ENCODE measurements around the gene C1QL1. TPM values are rescaled to one million over a fixed set of nuclear protein-coding genes. Genes with fewer than 3 reads are reported as not detected.

C1QL1 gene
- total RNA-seq, 1 experiment from 2014 or later, result 0.08 TPM

- H3K9me3 ChIP-seq (replicated peaks), result peaks cover 8% of the 10 kb centered on the region
- peaks cover 32% of the 10 kb centered on the region for H3K4me1 ChIP-seq
- no peak overlapping the region for H3K27ac ChIP-seq
- DNase-seq, result no peak
- no peaks in the 10 kb centered on the region for H3K36me3 ChIP-seq
- H3K4me3 ChIP-seq, result no peak overlapping the region
- no peaks in the 10 kb centered on the region; the same call in 1 of the 2 replicates for H3K27me3 ChIP-seq
Observed at GRCh38 chr17:44998646-44999045, 30.5 kb upstream of the C1QL1 start.

GRCh38 chr17:44997733-44998520 is 29.8 kb upstream of the C1QL1 start:
- Histone ChIP-seq H3K4me1 (peaks cover 32% of the 10 kb centered on the region), H3K9me3 (replicated peaks) (peaks cover 8% of the 10 kb centered on the region), H3K27me3 (no peaks in the 10 kb centered on the region), H3K36me3 (no peaks in the 10 kb centered on the region), H3K4me3 (no peak overlapping the region), H3K27ac (no peak overlapping the region)
- DNase-seq, result peak; percentile 84 to 92

GRCh38 chr17:44996304-44996703 is 28.2 kb upstream of the C1QL1 start:
- Histone ChIP-seq H3K9me3 (replicated peaks) (peaks cover 8% of the 10 kb centered on the region), H3K36me3 (no peaks in the 10 kb centered on the region), H3K27me3 (0 out of 2 replicates have a peak, but pooled peaks cover 3% of the 10 kb centered on the region), H3K4me3 (no peak overlapping the region), H3K4me1 (peaks cover 32% of the 10 kb centered on the region), H3K27ac (no peak overlapping the region)
- DNase-seq, result peak; percentile 34 to 54

- Histone ChIP-seq H3K36me3 (no peaks in the 10 kb centered on the region), H3K4me1 (peaks cover 32% of the 10 kb centered on the region), H3K9me3 (replicated peaks) (peaks cover 8% of the 10 kb centered on the region), H3K4me3 (no peak overlapping the region), H3K27ac (no peak overlapping the region), H3K27me3 (0 out of 2 replicates have a peak, but pooled peaks cover 3% of the 10 kb centered on the region)
- DNase-seq, result peak; percentile 62 to 74
Observed at GRCh38 chr17:44995436-44996001, 27.4 kb upstream of the C1QL1 start.

GRCh38 chr17:44992242-44992939 is 24.3 kb upstream of the C1QL1 start:
- Histone ChIP-seq H3K27ac (no peak overlapping the region), H3K4me3 (no peak overlapping the region), H3K4me1 (peaks cover 25% of the 10 kb centered on the region), H3K27me3 (0 out of 2 replicates have a peak, but pooled peaks cover 3% of the 10 kb centered on the region), H3K9me3 (replicated peaks) (no peaks in the 10 kb centered on the region), H3K36me3 (no peaks in the 10 kb centered on the region)
- DNase-seq, result no peak

GRCh38 chr17:44990994-44991393 is 22.9 kb upstream of the C1QL1 start:
- H3K4me1 ChIP-seq, result peaks cover 11% of the 10 kb centered on the region
- H3K9me3 ChIP-seq (replicated peaks), result no peaks in the 10 kb centered on the region
- H3K36me3 ChIP-seq, result no peaks in the 10 kb centered on the region
- H3K27me3 ChIP-seq, result 0 out of 2 replicates have a peak, but pooled peaks cover 3% of the 10 kb centered on the region
- DNase-seq, result no peak
- H3K27ac ChIP-seq, result no peak overlapping the region
- no peak overlapping the region for H3K4me3 ChIP-seq

- Histone ChIP-seq H3K9me3 (replicated peaks) (no peaks in the 10 kb centered on the region), H3K27me3 (0 out of 2 replicates have a peak, but pooled peaks cover 3% of the 10 kb centered on the region)
Observed at GRCh38 chr17:44989552-44990138, 21.5 kb upstream of the C1QL1 start.

GRCh38 chr17:44988044-44988942 is 20.2 kb upstream of the C1QL1 start:
- Histone ChIP-seq H3K36me3 (no peaks in the 10 kb centered on the region), H3K4me3 (peak overlapping the region; percentile 52), H3K27ac (no peak overlapping the region), H3K27me3 (0 out of 2 replicates have a peak, but pooled peaks cover 3% of the 10 kb centered on the region), H3K9me3 (replicated peaks) (no peaks in the 10 kb centered on the region), H3K4me1 (peaks cover 4% of the 10 kb centered on the region; the same call in 1 of the 2 replicates)
- no peak for DNase-seq

More at GRCh38 chr17:44989552-44990138, 21.5 kb upstream of the C1QL1 start:
- H3K27ac ChIP-seq, result no peak overlapping the region
- no peak overlapping the region for H3K4me3 ChIP-seq
- peaks cover 4% of the 10 kb centered on the region; the same call in 1 of the 2 replicates for H3K4me1 ChIP-seq
- no peaks in the 10 kb centered on the region for H3K36me3 ChIP-seq
- DNase-seq, result no peak

GRCh38 chr17:44983563-44983962 is 15.5 kb upstream of the C1QL1 start:
- no peaks in the 10 kb centered on the region for H3K36me3 ChIP-seq
- H3K4me1 ChIP-seq, result peaks cover 22% of the 10 kb centered on the region
- H3K9me3 ChIP-seq (replicated peaks), result no peaks in the 10 kb centered on the region
- no peaks in the 10 kb centered on the region for H3K27me3 ChIP-seq
- H3K4me3 ChIP-seq, result no peak overlapping the region
- no peak overlapping the region for H3K27ac ChIP-seq
- no peak for DNase-seq

GRCh38 chr17:44982113-44982702 is 14.1 kb upstream of the C1QL1 start:
- Histone ChIP-seq H3K36me3 (no peaks in the 10 kb centered on the region), H3K9me3 (replicated peaks) (no peaks in the 10 kb centered on the region), H3K4me1 (peaks cover 27% of the 10 kb centered on the region), H3K27me3 (0 out of 2 replicates have a peak, but pooled peaks cover 4% of the 10 kb centered on the region), H3K27ac (no peak overlapping the region), H3K4me3 (no peak overlapping the region)
- DNase-seq, result no peak

- Histone ChIP-seq H3K4me1 (peaks cover 27% of the 10 kb centered on the region), H3K36me3 (no peaks in the 10 kb centered on the region), H3K27me3 (peaks cover 11% of the 10 kb centered on the region), H3K27ac (no peak overlapping the region), H3K9me3 (replicated peaks) (no peaks in the 10 kb centered on the region), H3K4me3 (no peak overlapping the region)
- DNase-seq, result no peak
Observed at GRCh38 chr17:44981221-44981968, 13.3 kb upstream of the C1QL1 start.

- no peak overlapping the region for H3K27ac ChIP-seq
- DNase-seq, result peak; percentile 76 to 79
- H3K36me3 ChIP-seq, result no peaks in the 10 kb centered on the region
- no peak overlapping the region for H3K4me3 ChIP-seq
- H3K27me3 ChIP-seq, result peaks cover 18% of the 10 kb centered on the region
- peaks cover 27% of the 10 kb centered on the region for H3K4me1 ChIP-seq
- H3K9me3 ChIP-seq (replicated peaks), result no peaks in the 10 kb centered on the region
Observed at GRCh38 chr17:44979426-44979995, 11.4 kb upstream of the C1QL1 start.

GRCh38 chr17:44978807-44979206 is 10.7 kb upstream of the C1QL1 start:
- Histone ChIP-seq H3K4me1 (peaks cover 27% of the 10 kb centered on the region), H3K27ac (no peak overlapping the region), H3K4me3 (no peak overlapping the region), H3K27me3 (peaks cover 18% of the 10 kb centered on the region), H3K9me3 (replicated peaks) (no peaks in the 10 kb centered on the region), H3K36me3 (no peaks in the 10 kb centered on the region)
- no peak for DNase-seq
